ENCODE data around the gene EPHB2. TPM values are rescaled to one million over a fixed set of nuclear protein-coding genes. Genes with fewer than 3 reads are reported as not detected.

EPHB2 gene
- polyA plus RNA-seq, 1 donor from 2014 or later = 22.8 TPM

DNA sequence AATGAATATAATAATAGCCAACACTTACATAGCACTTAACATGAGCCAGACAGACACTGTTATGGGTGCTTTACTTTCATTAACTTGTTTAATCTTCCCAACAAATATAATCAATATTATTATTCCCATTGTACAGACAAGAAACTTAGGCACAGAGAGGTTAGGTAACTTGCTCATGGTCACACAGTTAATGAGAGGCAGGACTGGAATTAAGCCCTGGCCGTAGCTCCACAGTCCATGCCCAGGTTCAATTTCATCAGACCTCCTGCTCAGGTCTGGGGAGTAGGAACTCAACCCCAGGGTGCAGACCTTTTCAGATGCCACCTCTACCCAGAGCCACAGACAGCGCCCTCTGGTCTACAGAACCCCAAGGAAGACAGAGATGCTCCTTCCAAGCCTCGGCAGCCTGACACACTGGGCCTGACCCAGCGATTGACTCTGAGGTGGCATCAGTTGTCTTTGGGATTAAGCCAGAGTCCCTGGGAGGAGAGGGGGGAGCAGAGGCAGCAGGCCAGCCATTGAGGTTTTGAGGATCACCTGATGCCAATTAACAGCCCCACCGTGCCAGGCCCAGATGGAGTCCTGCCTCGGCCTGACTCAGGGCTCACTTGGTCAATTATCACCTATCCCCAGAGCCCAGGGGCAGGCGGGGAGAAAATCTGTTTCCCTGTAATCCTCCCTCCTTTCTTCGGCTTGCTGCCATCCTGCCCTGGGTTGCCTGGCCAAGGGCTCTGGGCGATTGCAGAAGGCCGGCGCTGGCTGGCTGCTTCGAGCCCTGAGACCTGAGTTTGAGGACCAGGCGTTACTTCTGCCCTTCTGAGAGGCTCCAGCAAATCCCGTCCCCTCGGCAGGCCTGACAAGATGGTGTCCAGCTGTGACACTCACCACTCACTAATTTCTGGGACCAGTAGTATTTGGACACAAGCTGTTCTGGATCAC, 145.3 kb downstream of the EPHB2 start:
- TF ChIP-seq EP300 (conservative IDR thresholded peaks at IDR 0.05; ENCODE audit: poor library complexity, severe bottlenecking) (no peak), RAD21 (conservative IDR thresholded peaks at IDR 0.05) (no peak), SMC3 (conservative IDR thresholded peaks at IDR 0.05; ENCODE audit: poor library complexity) (no peak), EZH2 (IDR thresholded peaks at IDR 0.05; ENCODE audit: borderline replicate concordance, insufficient read depth, low read length, poor library complexity, severe bottlenecking) (no peak), TAF1 (IDR thresholded peaks at IDR 0.05; ENCODE audit: low read depth) (no peak), POLR2AphosphoS5 (IDR thresholded peaks at IDR 0.05) (no peak), MXI1 (conservative IDR thresholded peaks at IDR 0.05; ENCODE audit: poor library complexity, severe bottlenecking) (no peak)
- TF ChIP-seq, protein P1, sequence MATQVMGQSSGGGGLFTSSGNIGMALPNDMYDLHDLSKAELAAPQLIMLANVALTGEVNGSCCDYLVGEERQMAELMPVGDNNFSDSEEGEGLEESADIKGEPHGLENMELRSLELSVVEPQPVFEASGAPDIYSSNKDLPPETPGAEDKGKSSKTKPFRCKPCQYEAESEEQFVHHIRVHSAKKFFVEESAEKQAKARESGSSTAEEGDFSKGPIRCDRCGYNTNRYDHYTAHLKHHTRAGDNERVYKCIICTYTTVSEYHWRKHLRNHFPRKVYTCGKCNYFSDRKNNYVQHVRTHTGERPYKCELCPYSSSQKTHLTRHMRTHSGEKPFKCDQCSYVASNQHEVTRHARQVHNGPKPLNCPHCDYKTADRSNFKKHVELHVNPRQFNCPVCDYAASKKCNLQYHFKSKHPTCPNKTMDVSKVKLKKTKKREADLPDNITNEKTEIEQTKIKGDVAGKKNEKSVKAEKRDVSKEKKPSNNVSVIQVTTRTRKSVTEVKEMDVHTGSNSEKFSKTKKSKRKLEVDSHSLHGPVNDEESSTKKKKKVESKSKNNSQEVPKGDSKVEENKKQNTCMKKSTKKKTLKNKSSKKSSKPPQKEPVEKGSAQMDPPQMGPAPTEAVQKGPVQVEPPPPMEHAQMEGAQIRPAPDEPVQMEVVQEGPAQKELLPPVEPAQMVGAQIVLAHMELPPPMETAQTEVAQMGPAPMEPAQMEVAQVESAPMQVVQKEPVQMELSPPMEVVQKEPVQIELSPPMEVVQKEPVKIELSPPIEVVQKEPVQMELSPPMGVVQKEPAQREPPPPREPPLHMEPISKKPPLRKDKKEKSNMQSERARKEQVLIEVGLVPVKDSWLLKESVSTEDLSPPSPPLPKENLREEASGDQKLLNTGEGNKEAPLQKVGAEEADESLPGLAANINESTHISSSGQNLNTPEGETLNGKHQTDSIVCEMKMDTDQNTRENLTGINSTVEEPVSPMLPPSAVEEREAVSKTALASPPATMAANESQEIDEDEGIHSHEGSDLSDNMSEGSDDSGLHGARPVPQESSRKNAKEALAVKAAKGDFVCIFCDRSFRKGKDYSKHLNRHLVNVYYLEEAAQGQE (IDR thresholded peaks at IDR 0.05; ENCODE audit: borderline replicate concordance) = no peak
- TF ChIP-seq, protein P2, sequence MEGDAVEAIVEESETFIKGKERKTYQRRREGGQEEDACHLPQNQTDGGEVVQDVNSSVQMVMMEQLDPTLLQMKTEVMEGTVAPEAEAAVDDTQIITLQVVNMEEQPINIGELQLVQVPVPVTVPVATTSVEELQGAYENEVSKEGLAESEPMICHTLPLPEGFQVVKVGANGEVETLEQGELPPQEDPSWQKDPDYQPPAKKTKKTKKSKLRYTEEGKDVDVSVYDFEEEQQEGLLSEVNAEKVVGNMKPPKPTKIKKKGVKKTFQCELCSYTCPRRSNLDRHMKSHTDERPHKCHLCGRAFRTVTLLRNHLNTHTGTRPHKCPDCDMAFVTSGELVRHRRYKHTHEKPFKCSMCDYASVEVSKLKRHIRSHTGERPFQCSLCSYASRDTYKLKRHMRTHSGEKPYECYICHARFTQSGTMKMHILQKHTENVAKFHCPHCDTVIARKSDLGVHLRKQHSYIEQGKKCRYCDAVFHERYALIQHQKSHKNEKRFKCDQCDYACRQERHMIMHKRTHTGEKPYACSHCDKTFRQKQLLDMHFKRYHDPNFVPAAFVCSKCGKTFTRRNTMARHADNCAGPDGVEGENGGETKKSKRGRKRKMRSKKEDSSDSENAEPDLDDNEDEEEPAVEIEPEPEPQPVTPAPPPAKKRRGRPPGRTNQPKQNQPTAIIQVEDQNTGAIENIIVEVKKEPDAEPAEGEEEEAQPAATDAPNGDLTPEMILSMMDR (IDR thresholded peaks at IDR 0.05; ENCODE audit: poor library complexity, severe bottlenecking) = no peak
- H3K27me3 ChIP-seq (ENCODE audit: insufficient read depth, low read depth, low read length) = no peaks in the 10 kb centered on the region
- H4K20me1 ChIP-seq (ENCODE audit: insufficient read depth) = no peaks in the 10 kb centered on the region
- H3K9me3 ChIP-seq (ENCODE audit: low read length) = no peaks in the 10 kb centered on the region
- H3K79me2 ChIP-seq (replicated peaks; ENCODE audit: insufficient read depth, low read length) = no peaks in the 10 kb centered on the region
- no peak overlapping the region for H2AFZ ChIP-seq (ENCODE audit: low read depth, low read length)
- no peaks in the 10 kb centered on the region for H3K36me3 ChIP-seq (ENCODE audit: insufficient read depth, low read length)
- no peaks in the 10 kb centered on the region for H3F3A ChIP-seq (ENCODE audit: insufficient read depth, low read length, poor library complexity, severe bottlenecking)
- H3K9ac ChIP-seq (ENCODE audit: low read length) = no peak overlapping the region
- no peak overlapping the region for H3K4me2 ChIP-seq (ENCODE audit: low read length)
- no peak overlapping the region for H3K4me3 ChIP-seq (ENCODE audit: low read length)
- no peak overlapping the region for H3K27ac ChIP-seq (ENCODE audit: low read length)
- H3K9me2 ChIP-seq (ENCODE audit: insufficient read depth, low read length) = no peaks in the 10 kb centered on the region

DNA sequence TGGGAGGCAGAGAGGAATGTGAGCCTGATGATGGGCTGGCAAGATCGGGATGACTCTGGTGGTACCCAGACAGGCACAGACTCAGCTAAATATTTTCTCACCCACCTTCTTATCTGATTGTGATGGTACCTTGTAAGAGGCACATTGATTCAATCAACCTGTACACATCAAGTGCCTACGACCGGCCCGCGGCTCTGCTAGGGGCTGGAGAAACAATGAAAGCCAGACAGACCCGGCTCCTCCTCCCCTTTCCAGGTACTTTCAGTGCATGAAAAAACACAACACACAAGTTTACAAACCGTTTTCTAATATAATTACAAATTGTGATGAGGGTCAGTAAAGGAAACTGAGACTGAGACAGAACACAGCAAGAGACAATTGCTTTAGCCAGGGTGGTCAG, 147.0 kb downstream of the EPHB2 start:
- no peaks in the 10 kb centered on the region for H4K20me1 ChIP-seq (ENCODE audit: insufficient read depth)

More for the DNA sequence above, 147.0 kb downstream of the EPHB2 start:
- TF ChIP-seq SMC3 (conservative IDR thresholded peaks at IDR 0.05; ENCODE audit: poor library complexity) = no peak
- no peak for TF ChIP-seq RAD21 (conservative IDR thresholded peaks at IDR 0.05)
- TF ChIP-seq, protein P2 (IDR thresholded peaks at IDR 0.05; ENCODE audit: poor library complexity, severe bottlenecking) = no peak
- no peak for TF ChIP-seq EZH2 (IDR thresholded peaks at IDR 0.05; ENCODE audit: borderline replicate concordance, insufficient read depth, low read length, poor library complexity, severe bottlenecking)
- TF ChIP-seq MXI1 (conservative IDR thresholded peaks at IDR 0.05; ENCODE audit: poor library complexity, severe bottlenecking) = no peak
- no peak for TF ChIP-seq POLR2AphosphoS5 (IDR thresholded peaks at IDR 0.05)
- TF ChIP-seq TAF1 (IDR thresholded peaks at IDR 0.05; ENCODE audit: low read depth) = no peak
- no peak for TF ChIP-seq EP300 (conservative IDR thresholded peaks at IDR 0.05; ENCODE audit: poor library complexity, severe bottlenecking)
- TF ChIP-seq, protein P1 (IDR thresholded peaks at IDR 0.05; ENCODE audit: borderline replicate concordance) = no peak
- Histone ChIP-seq H3K27ac (ENCODE audit: low read length) (no peak overlapping the region), H3K4me2 (ENCODE audit: low read length) (no peak overlapping the region), H3K9me2 (ENCODE audit: insufficient read depth, low read length) (no peaks in the 10 kb centered on the region), H3K36me3 (ENCODE audit: insufficient read depth, low read length) (peaks cover under 1% of the 10 kb centered on the region), H3F3A (ENCODE audit: insufficient read depth, low read length, poor library complexity, severe bottlenecking) (no peaks in the 10 kb centered on the region), H3K79me2 (replicated peaks; ENCODE audit: insufficient read depth, low read length) (no peaks in the 10 kb centered on the region), H2AFZ (ENCODE audit: low read depth, low read length) (no peak overlapping the region), H3K9me3 (ENCODE audit: low read length) (no peaks in the 10 kb centered on the region), H3K27me3 (ENCODE audit: insufficient read depth, low read depth, low read length) (no peaks in the 10 kb centered on the region), H3K4me3 (ENCODE audit: low read length) (no peak overlapping the region), H3K9ac (ENCODE audit: low read length) (no peak overlapping the region)
